Activated CD8-positive, alpha-beta memory T cell treated with anti-CD3 and anti-CD28 coated beads, Interleukin-2, amount 50 U/mL, for 48 hours (primary cell): ENCODE results near the gene ARHGAP6.
"Not testable (repeated sequence)": the region's sequence is repeated elsewhere in the genome, so short reads cannot be mapped to it uniquely, and the experiment has no call there.

Experiments
- DNase-seq: peaks from one replicate; pipeline ENCODE4 v3.0.0-alpha.2; 2020

Gene ARHGAP6

DNA sequence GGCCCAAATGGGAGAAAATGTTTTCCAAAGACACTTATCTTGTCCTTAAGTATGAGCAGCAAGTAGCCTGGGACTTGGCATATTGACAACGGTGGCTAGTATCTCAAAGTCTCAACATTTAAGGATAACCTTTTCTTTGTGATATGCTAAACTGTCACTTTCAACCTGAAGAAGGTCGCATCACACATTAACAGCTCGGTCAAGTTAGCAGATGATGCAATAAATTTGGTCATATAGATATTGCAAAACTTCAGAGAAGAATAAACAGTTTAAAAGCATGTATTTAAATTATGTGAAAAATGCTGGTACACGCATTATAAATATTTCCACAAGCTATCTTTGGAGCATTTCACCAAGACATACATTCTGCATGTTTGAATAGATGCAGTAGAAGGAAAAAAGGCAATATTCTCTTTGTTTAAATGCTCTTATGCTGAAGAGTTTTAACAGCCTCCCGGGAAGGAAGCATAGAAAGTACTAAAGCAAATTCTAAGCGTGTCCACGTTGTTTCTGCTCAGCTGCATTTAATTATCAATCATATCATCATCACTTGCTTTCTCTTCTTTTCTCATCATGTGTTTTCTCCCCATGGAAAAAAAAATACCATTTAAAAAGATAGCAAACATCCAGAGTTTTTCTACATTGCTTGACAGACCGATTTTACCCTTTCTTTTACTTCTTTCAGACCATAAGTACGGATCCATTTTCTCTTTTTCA lies 24.2 kb downstream of the ARHGAP6 start:
- DNase-seq = no peak

- DNase-seq = no peak
Observed at GRCh38 chrX:11640089-11640488, 25.6 kb downstream of the ARHGAP6 start.

DNA sequence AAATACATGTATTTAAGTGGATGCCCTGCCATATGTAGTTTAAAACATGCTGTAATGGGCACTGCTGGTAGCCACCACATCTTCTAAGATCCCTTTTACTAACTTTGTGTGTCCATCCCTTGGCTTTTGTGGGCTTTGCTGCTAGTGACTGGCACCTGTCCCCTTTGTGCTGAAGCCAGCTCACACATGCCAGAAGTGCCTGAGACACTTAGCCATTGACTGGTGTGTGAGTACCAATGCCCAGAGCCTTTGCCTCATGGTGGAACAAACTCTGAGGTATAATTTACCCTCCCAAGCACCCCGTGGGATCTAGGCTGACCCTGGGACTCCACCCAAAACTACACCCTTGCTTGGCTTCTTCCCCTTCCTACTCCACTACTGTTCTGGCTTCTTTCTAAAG lies 33.0 kb downstream of the ARHGAP6 start:
- DNase-seq = no peak

DNA sequence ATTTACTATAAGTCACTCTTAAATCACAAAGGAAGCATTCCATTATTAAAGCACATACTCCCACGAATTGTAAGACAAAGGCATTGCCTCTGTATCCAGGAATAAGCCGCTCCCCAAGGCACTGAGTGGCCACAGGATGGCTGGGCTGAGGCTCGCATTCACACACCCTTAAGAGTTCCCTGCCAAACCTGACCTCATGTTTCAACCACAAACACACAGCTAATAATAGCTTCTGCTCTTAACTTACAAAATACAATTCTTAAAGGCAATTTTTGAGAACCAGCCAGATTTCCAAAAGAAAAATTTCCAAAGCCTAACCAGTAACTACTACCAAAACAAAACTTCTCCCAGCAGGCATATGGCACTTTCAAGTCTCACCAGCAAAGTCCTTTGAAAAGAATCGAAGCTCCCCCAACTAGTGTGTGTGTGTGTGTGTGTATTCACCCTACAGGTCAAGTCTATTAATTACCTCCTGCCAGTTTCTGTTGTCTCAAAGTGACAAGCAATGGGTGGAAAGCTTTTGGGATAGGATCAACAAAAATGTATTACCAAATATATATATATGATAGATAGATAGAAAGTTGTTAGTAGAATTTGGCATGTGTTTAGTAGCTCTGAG lies 36.0 kb downstream of the ARHGAP6 start:
- no peak for DNase-seq

- DNase-seq = no peak
Observed at GRCh38 chrX:11628399-11628798, 37.3 kb downstream of the ARHGAP6 start.

- no peak for DNase-seq
Observed at GRCh38 chrX:11626351-11626750, 39.4 kb downstream of the ARHGAP6 start.

DNA sequence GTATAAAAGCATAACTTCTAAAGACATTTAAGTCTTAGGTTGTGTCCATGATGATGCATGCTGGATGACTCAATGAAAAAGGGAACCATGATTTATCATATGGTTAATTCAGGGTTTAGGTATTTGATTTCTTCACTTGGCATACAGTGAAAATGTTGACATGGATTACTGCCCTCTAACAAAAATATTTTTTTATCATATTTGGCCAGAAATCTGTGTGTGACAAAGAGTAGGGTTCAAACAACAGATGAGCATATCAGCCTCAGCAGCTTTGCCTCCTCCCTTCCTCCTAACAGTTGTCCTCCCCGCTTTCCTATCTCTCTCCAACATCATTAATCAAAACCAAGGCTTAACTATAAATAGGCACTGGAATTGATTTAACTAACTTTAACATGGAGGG lies 46.3 kb downstream of the ARHGAP6 start:
- DNase-seq = no peak

DNA sequence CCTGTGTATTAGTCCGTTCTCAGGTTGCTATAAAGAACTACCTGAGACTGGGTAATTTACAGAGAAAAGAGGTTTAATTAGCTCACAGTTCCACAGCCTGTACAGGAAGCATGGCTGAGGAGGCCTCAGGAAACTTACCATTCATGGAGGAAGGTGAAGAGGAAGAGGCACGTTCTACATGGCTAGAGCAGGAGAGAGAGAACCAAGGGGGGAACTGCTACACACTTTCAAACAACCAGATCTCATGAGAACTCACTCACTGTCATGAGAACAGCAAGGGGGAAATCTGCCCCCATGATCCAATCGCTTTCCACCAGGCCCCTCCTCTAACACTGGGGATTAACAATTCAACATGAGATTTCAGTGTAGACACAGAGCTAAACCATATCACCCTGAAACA lies 51.5 kb downstream of the ARHGAP6 start:
- DNase-seq = not testable (repeated sequence)

DNA sequence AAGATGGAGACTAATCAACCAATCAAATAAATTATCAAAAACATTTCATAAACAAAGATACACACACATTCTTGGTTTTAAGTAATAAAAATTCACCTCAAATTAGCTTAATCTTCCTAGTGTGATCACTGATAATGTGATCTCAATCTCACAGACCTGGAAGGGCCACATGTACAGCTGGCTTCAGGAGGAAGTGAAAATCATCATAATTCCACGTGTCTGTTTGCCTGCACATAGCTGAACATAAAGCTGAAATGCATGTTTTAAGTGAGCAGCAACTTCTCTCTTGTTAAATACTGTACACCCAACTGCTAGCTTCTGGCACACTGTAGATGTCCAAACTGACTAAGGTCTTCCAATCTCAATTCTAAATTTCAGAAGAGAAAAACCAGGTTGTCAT lies 53.8 kb downstream of the ARHGAP6 start:
- no peak for DNase-seq

- DNase-seq = no peak
Observed at GRCh38 chrX:11611161-11611560, 54.6 kb downstream of the ARHGAP6 start.

GRCh38 chrX:11609109-11609508 lies 56.6 kb downstream of the ARHGAP6 start:
- DNase-seq = no peak

DNA sequence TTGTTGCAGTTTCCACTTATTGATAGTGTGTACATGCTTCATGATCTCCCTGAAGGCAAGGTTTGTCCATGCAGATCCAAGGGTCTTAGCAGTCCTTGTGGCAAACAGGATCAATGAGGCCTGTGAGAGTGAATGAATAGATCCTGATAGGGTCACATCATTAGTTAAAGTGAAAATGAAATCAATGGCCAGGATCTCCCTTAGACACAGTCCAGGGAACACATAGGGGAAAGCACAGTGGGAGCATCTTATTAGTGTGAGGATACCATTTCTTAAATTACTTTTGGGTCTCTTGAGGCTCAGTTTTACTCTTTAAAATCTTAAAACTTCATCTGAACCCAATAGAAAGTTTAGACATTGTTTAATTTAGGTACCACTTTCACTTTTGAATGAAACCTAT lies 59.3 kb downstream of the ARHGAP6 start:
- DNase-seq = no peak

- no peak for DNase-seq
Observed at GRCh38 chrX:11600578-11600977, 65.1 kb downstream of the ARHGAP6 start.

DNA sequence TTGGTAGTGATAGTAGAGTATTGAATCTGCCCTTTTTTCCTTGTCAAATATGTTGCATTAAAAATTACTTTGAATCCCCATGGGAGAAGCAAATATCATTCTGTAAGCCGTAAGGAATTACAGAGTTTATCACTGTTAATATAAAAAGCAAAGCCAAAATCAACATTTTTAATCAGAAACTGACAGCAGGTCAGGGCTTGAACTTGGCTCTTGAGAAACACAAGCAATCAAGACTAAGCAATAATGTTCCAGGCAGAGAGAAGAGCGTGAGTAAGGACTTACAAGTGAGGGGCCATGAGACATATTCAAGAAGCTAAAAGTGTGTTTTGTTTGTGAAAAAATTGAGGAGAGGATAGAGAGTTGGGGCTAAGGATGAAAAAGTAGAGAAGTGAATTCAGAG lies 68.2 kb downstream of the ARHGAP6 start:
- DNase-seq = no peak

DNA sequence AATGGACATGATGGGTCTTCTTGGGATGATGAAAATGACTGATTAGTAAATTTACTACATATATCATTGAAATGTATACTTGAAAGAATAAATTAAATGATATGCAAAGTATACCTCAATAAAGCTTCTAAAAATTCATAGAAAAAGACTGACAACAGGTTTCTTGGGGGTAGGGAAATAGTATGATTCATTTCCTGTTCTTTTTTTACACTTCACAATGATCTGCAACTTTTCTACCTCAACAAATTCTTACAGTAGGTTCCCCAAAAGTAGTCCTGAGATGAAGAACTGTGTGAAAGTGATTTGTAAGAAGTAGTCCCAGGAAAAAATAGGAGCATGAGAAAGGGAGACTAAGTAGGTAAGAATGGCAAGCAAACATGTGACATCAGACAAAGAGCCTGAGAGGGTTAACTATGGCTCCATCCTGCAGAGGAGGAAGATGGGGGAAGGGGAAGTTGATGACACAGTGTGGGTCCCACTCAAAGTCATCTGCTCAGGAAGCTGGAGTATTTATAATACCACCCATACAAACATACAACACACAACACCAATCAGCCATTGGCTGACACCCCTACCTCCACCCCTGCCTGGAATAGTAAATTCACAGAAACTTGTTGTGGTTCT lies 73.9 kb downstream of the ARHGAP6 start:
- no peak for DNase-seq

DNA sequence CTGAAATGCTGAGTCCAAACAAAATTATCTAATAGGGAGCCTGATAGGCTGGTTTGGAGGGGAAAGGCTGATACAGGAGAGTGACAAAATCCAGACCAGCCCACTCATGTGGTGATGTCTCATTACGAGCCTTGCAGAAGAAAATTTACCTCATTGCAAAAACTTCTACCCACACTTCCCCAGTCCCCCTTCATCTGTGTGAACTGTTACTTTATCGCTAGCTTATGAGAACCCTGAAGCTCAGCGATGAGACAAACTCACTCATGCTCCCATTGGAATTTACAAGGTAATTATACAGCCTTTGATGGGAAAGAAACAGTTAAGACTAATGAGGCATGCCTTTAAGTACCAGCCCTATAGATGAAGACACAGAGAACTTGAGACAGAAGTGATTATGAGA lies 76.1 kb downstream of the ARHGAP6 start:
- DNase-seq = no peak

- no peak for DNase-seq
Observed at GRCh38 chrX:11588097-11588496, 77.6 kb downstream of the ARHGAP6 start.

- no peak for DNase-seq
Observed at GRCh38 chrX:11585174-11585573, 80.5 kb downstream of the ARHGAP6 start.

GRCh38 chrX:11580789-11581188 lies 84.9 kb downstream of the ARHGAP6 start:
- no peak for DNase-seq

DNA sequence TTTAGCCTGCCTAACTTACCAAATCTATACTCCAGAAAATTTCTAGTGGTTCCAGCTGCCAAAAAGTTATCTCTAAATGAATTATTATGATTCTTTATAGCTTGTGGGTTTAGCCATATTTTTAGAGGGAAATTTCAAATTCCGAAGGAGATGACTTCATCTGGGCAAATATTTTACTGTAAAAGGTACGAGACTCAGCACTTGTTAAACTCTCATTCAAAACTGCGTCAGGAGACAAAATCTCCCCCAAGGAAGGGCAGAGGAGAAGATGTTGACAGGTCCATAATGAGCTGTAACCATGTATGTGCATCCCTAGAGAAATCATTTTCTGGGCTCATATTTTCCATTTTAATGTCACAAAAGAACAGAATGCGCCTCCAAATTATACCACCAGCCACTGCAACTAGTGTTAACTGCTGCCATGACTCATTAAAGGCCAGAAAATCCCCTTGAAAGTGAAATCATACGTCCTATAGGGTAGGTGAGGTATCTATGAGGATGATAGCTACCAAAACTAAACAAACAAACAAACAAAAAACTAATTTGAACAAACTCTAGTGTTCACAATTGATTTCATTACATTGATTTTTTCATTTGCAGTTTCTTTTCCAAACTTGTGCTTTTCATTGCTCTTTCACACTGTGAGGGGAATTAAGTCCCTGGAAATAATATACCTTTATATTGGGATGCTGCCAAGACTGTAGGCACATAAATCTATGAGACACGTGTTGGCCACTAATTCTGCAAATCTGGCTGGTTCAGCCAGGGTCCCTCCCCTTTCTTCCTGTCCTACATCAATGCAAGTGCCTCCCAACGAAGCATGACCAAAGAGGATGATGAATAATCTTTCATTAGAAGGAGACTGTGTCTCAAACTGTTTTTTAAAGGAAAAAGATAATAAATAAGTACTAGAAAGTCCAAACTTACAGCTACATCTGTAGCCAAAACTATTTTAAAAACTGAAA lies 85.8 kb downstream of the ARHGAP6 start:
- DNase-seq = no peak

DNA sequence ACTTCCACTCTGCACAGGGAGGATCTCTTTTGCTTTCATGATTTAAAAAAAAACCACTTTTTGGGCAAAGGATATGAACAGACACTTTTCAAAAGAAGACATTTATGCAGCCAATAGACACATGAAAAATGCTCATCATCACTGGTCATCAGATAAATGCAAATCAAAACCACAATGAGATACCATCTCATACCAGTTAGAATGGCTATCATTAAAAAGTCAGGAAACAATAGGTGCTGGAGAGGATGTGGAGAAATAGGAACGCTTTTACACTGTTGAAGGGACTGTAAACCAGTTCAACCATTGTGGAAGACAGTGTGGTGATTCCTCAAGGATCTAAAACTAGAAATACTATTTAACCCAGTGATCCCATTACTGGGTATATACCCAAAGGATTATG lies 87.4 kb downstream of the ARHGAP6 start:
- DNase-seq = not testable (repeated sequence)

GRCh38 chrX:11577603-11578002 lies 88.1 kb downstream of the ARHGAP6 start:
- no peak for DNase-seq

GRCh38 chrX:11575332-11575731 lies 90.4 kb downstream of the ARHGAP6 start:
- no peak for DNase-seq
